GM23248 (cell line): ENCODE measurements around the gene BCAR1.

Source experiments
- EZH2 ChIP-seq: fragments of 200-600 bp; sonication (generic); IDR thresholded peaks from 2 replicates; pipeline ENCODE4 v1.6.1; 2018; ENCODE audit warnings: antibody characterized with exemption, mild to moderate bottlenecking; ENCODE audit not compliant: insufficient read depth, poor library complexity, severe bottlenecking
- EZH2phosphoT487 ChIP-seq: fragments of 200-600 bp; sonication (generic); IDR thresholded peaks from 2 replicates; pipeline ENCODE4 v1.6.1; 2018; ENCODE audit warnings: antibody characterized with exemption, moderate library complexity, mild to moderate bottlenecking, low read depth; ENCODE audit not compliant: insufficient read depth

DNA sequence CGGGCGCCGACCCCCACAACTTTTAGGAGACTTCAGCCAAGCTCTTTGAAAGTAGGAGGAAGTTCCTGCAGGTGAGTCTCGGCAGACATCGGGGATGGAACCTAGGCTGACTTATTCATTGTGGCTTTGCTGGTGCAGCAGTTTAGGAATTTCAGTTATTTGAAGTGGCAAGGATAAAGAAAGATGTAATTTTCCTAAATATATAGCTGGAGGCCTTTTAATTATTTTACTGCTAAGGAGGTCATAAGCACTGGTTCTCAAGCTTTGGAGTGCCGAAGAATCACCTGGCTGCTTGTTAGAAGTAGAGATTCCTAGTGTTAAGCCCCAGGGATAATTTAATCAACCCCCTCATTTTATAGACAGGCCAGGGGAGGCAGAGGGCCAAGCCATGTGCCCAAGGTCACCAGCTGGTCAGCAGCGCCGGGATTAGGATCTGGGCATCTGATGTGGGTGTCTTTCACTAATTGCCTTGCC, 28.9 kb upstream of the BCAR1 start:
- no peak for TF ChIP-seq EZH2
- TF ChIP-seq EZH2phosphoT487, result no peak
